Measurements from ENCODE around the gene NRIP3. TPM values are rescaled to one million over a fixed set of nuclear protein-coding genes. Genes with fewer than 3 reads are reported as not detected.

NRIP3 gene
- polyA plus RNA-seq, 1 donor (not counting 4 experiments of a cell fraction or from before 2014, with no cell fraction given) = 1.00 TPM

DNA sequence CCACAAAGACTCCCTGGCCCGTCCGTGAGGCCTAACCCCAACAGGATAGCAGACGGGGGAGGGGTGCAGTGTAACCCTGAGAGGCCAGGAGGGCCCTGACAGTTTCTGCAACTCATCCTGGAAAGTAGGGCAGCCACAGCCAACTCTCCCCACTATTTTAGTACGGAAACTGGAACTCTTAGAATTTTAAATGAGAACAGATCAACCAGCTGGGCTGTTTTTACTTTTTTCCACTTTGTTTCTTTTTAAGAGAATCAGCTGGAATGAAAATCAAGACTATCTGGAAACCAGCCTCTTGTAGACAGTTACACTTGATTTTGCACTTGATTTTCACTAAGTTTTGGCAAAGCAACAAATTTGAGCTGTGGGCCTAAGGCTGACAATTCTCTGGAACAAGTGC is 42.7 kb upstream of the NRIP3 start:
- FAIRE-seq (no peak), DNase-seq (ENCODE audit: low read depth, low spot score) (no peak)
- Histone ChIP-seq H3K4me3 (ENCODE audit: control insufficient read depth in 2 of 3, extremely low read depth in 1 of 3, insufficient read depth in 2 of 3, low read depth in 1 of 3, low read length in 3 of 3) (no peak overlapping the region), H2AFZ (ENCODE audit: control insufficient read depth, low read length) (no peak overlapping the region), H3K27me3 (ENCODE audit: control insufficient read depth, extremely low read depth, insufficient read depth, low read length) (peaks cover under 1% of the 10 kb centered on the region), H4K20me1 (ENCODE audit: control insufficient read depth, extremely low read depth, insufficient read depth, low read length) (no peaks in the 10 kb centered on the region), H3K9ac (ENCODE audit: control insufficient read depth, extremely low read depth, insufficient read depth, low read length) (no peak overlapping the region), H3K4me1 (ENCODE audit: control insufficient read depth, extremely low read depth, insufficient read depth, low read length) (no peaks in the 10 kb centered on the region), H3K27ac (ENCODE audit: control insufficient read depth, insufficient read depth, low read length) (no peak overlapping the region), H3K79me2 (ENCODE audit: control insufficient read depth, insufficient read depth, low read length) (no peaks in the 10 kb centered on the region), H3K4me2 (ENCODE audit: control insufficient read depth, extremely low read depth, insufficient read depth, low read depth, low read length) (no peak overlapping the region), H3K9me3 (ENCODE audit: control insufficient read depth, low read depth, low read length) (no peaks in the 10 kb centered on the region), H3K36me3 (ENCODE audit: control insufficient read depth in 2 of 2, extremely low read depth in 1 of 2, insufficient read depth in 2 of 2, low read length in 2 of 2) (no peaks in the 10 kb centered on the region), H3K9me1 (ENCODE audit: control insufficient read depth, extremely low read depth, insufficient read depth, low read length) (no peaks in the 10 kb centered on the region)
- TF ChIP-seq EZH2 (IDR thresholded peaks at IDR 0.05; ENCODE audit: low read length) = no peak
- TF ChIP-seq, protein P1, sequence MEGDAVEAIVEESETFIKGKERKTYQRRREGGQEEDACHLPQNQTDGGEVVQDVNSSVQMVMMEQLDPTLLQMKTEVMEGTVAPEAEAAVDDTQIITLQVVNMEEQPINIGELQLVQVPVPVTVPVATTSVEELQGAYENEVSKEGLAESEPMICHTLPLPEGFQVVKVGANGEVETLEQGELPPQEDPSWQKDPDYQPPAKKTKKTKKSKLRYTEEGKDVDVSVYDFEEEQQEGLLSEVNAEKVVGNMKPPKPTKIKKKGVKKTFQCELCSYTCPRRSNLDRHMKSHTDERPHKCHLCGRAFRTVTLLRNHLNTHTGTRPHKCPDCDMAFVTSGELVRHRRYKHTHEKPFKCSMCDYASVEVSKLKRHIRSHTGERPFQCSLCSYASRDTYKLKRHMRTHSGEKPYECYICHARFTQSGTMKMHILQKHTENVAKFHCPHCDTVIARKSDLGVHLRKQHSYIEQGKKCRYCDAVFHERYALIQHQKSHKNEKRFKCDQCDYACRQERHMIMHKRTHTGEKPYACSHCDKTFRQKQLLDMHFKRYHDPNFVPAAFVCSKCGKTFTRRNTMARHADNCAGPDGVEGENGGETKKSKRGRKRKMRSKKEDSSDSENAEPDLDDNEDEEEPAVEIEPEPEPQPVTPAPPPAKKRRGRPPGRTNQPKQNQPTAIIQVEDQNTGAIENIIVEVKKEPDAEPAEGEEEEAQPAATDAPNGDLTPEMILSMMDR (optimal IDR thresholded peaks at IDR 0.05 in 1 of 3, IDR thresholded peaks at IDR 0.05 in 1 of 3, conservative IDR thresholded peaks at IDR 0.05 in 1 of 3; ENCODE audit: extremely low read depth in 1 of 3, insufficient read depth in 2 of 3, low read length in 3 of 3) = no peak
- dilution Hi-C loops (cut with MboI; ENCODE audit: extremely low pct_ligation_motif_present, low sequenced_read_pairs) = no loop called here

- no peak for FAIRE-seq
Observed at GRCh38 chr11:9042488-9042887, 38.7 kb upstream of the NRIP3 start.

More at GRCh38 chr11:9042488-9042887, 38.7 kb upstream of the NRIP3 start:
- no peaks in the 10 kb centered on the region for H3K4me1 ChIP-seq (ENCODE audit: control insufficient read depth, extremely low read depth, insufficient read depth, low read length)
- H3K36me3 ChIP-seq (ENCODE audit: control insufficient read depth in 2 of 2, extremely low read depth in 1 of 2, insufficient read depth in 2 of 2, low read length in 2 of 2) = no peaks in the 10 kb centered on the region
- no peak overlapping the region for H3K27ac ChIP-seq (ENCODE audit: control insufficient read depth, insufficient read depth, low read length)
- H3K27me3 ChIP-seq (ENCODE audit: control insufficient read depth, extremely low read depth, insufficient read depth, low read length) = peaks cover 10% of the 10 kb centered on the region
- TF ChIP-seq EZH2 (IDR thresholded peaks at IDR 0.05; ENCODE audit: low read length) = no peak
- TF ChIP-seq, protein P1 (optimal IDR thresholded peaks at IDR 0.05 in 1 of 3, IDR thresholded peaks at IDR 0.05 in 1 of 3, conservative IDR thresholded peaks at IDR 0.05 in 1 of 3; ENCODE audit: extremely low read depth in 1 of 3, insufficient read depth in 2 of 3, low read length in 3 of 3) = no peak
- no peaks in the 10 kb centered on the region for H3K79me2 ChIP-seq (ENCODE audit: control insufficient read depth, insufficient read depth, low read length)
- H3K9ac ChIP-seq (ENCODE audit: control insufficient read depth, extremely low read depth, insufficient read depth, low read length) = no peak overlapping the region
- no peaks in the 10 kb centered on the region for H4K20me1 ChIP-seq (ENCODE audit: control insufficient read depth, extremely low read depth, insufficient read depth, low read length)
- no peak overlapping the region for H2AFZ ChIP-seq (ENCODE audit: control insufficient read depth, low read length)
- H3K9me3 ChIP-seq (ENCODE audit: control insufficient read depth, low read depth, low read length) = peaks cover 4% of the 10 kb centered on the region
- H3K9me1 ChIP-seq (ENCODE audit: control insufficient read depth, extremely low read depth, insufficient read depth, low read length) = no peaks in the 10 kb centered on the region
- H3K4me3 ChIP-seq (ENCODE audit: control insufficient read depth in 2 of 3, extremely low read depth in 1 of 3, insufficient read depth in 2 of 3, low read depth in 1 of 3, low read length in 3 of 3) = no peak overlapping the region
- no peak overlapping the region for H3K4me2 ChIP-seq (ENCODE audit: control insufficient read depth, extremely low read depth, insufficient read depth, low read depth, low read length)
- dilution Hi-C loops (cut with MboI; ENCODE audit: extremely low pct_ligation_motif_present, low sequenced_read_pairs) = no loop called here
- DNase-seq (ENCODE audit: low read depth, low spot score) = no peak
